HepG2 (cell line): ENCODE data around the gene FKBP14. TPM values are rescaled to one million over a fixed set of nuclear protein-coding genes. Genes with fewer than 3 reads are reported as not detected.

Experiments used
- ATF1 ChIP-seq: IDR thresholded peaks from 2 replicates; pipeline ENCODE4 v1.6.1; 2016; ENCODE audit warnings: mild to moderate bottlenecking, control low read depth
- ATM ChIP-seq: fragments of 450-650 bp; IDR thresholded peaks from 2 replicates; pipeline ENCODE4 v1.7.1; 2017; ENCODE audit warnings: mild to moderate bottlenecking, borderline replicate concordance
- HDAC1 ChIP-seq: sonication (generic); formaldehyde crosslinking; IDR thresholded peaks from 2 replicates; pipeline ENCODE4 v1.5.1; 2020; ENCODE audit warnings: mild to moderate bottlenecking, missing genetic modification reagents
- JDP2 ChIP-seq: sonication (generic); formaldehyde crosslinking; IDR thresholded peaks from 2 replicates; pipeline ENCODE4 v1.8.1; 2022; ENCODE audit warnings: missing genetic modification reagents, borderline replicate concordance
- REXO4 ChIP-seq: sonication (generic); formaldehyde crosslinking; IDR thresholded peaks from 2 replicates; pipeline ENCODE4 v1.8.0; 2022; ENCODE audit warnings: missing genetic modification reagents, mild to moderate bottlenecking, borderline replicate concordance
- SMARCC2 ChIP-seq: fragments of 450-650 bp; IDR thresholded peaks from 2 replicates; pipeline ENCODE4 v1.6.1; 2017; ENCODE audit warnings: antibody characterized with exemption, mild to moderate bottlenecking
- ZFAT ChIP-seq: sonication (generic); formaldehyde crosslinking; conservative IDR thresholded peaks from 2 replicates; pipeline ENCODE4 v1.8.1; 2023; ENCODE audit warnings: missing genetic modification reagents, inconsistent platforms
- ZKSCAN5 ChIP-seq: sonication (generic); formaldehyde crosslinking; IDR thresholded peaks from 2 replicates; pipeline ENCODE4 v1.5.1; 2020; ENCODE audit warnings: mild to moderate bottlenecking, missing genetic modification reagents
- ZNF225 ChIP-seq: sonication (generic); formaldehyde crosslinking; IDR thresholded peaks from 2 replicates; pipeline ENCODE4 v1.4.0; 2020; ENCODE audit warnings: mild to moderate bottlenecking, missing genetic modification reagents
- polyA plus RNA-seq, 8 experiments: library from polyadenylated mRNA; depleted of rRNA in 3 of 8; stranded (reverse) in 7 of 8; unstranded in 1 of 8; fragments of >200 nt; fragmentation: Illumina TruSeq in 4 of 8; extraction: Trizol in 4 of 8; gene quantifications; 2 replicates each; pipeline versions ENCODE4 v1.2.1 to v1.2.3, GENCODE V29; 2011 to 2016; ENCODE audit warnings: low read depth in 4 of 8, missing spikeins in 1 of 8, mixed read lengths in 1 of 8; ENCODE audit not compliant: insufficient read depth in 1 of 8
- total RNA-seq, 5 experiments: library from RNA; depleted of rRNA; stranded (reverse); fragments of >200 nt; fragmentation: Illumina TruSeq; extraction: Trizol; gene quantifications; 2 replicates each; pipeline ENCODE4 v1.2.3, GENCODE V29; 2016; ENCODE audit warnings: low read depth in 1 of 5
- TF ChIP-seq, protein P1 (sequence below): sonication (generic); formaldehyde crosslinking; IDR thresholded peaks from 2 replicates; pipeline ENCODE4 v1.4.0; 2020; ENCODE audit warnings: missing genetic modification reagents, borderline replicate concordance
- TF ChIP-seq, protein P2 (sequence below): sonication (generic); formaldehyde crosslinking; conservative IDR thresholded peaks from 2 replicates; pipeline ENCODE4 v1.8.0; 2022; ENCODE audit warnings: low read depth, missing genetic modification reagents
- TF ChIP-seq, protein P3 (sequence below): sonication (generic); formaldehyde crosslinking; IDR thresholded peaks from 2 replicates; pipeline ENCODE4 v1.4.0; 2020; ENCODE audit warnings: mild to moderate bottlenecking, missing genetic modification reagents
- TF ChIP-seq, protein P4 (sequence below): sonication (generic); formaldehyde crosslinking; IDR thresholded peaks from 2 replicates; pipeline ENCODE4 v1.5.0; 2020; ENCODE audit warnings: mild to moderate bottlenecking, missing genetic modification reagents
- TF ChIP-seq, protein P5 (sequence below): sonication (generic); formaldehyde crosslinking; IDR thresholded peaks from 2 replicates; pipeline ENCODE4 v1.4.0; 2020; ENCODE audit warnings: missing genetic modification reagents, low read depth, mild to moderate bottlenecking, borderline replicate concordance
- TF ChIP-seq, protein P6 (sequence below): sonication (generic); formaldehyde crosslinking; IDR thresholded peaks from 2 replicates; pipeline ENCODE4 v1.8.0; 2022; ENCODE audit warnings: low read depth, missing genetic modification reagents

The FKBP14 gene
- total and polyA plus RNA-seq, 2 of the 13 experiments (the other 11 are each of a cell fraction or from before 2014, with no cell fraction given) = 20.0 to 32.3 TPM

DNA sequence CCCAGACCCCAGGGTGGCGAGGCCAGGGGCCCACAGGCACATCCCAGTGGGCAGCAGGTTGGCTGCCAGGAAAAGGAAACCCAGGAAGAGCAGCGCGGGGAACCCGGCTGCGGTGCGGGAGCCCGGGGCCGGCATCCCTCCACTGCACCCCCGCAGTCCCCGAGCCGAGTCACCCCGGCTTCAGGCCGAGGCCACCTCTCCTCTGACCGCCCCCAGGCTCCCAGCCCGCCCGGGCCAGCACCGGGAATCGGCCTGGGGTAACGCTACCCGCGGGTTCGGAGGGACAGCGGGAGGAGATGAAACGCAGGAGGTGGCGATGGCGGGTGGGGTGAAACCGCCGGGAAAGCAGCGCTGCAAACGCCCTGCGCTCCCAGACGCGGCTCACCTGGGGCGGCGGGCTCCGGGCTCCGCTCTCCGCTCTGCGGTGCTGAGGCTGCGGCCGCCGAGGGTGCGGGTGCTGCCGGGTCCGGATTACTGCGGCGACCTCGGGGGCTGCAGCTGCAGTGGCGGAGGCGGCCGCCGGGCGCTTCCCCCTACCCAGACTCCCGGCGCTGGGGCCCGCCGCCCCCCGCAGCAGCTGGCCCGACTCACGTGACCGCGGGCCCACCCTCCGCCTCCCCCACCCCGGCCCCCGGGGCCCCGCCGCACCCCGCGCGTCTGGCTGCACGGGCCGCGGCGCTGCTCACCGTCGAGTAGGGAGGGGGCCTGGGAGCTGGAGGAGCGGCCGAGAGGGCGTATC is 37.1 kb downstream of the FKBP14 start, which contains the start of gene SCRN1 (continued):
- TF ChIP-seq, protein P1, sequence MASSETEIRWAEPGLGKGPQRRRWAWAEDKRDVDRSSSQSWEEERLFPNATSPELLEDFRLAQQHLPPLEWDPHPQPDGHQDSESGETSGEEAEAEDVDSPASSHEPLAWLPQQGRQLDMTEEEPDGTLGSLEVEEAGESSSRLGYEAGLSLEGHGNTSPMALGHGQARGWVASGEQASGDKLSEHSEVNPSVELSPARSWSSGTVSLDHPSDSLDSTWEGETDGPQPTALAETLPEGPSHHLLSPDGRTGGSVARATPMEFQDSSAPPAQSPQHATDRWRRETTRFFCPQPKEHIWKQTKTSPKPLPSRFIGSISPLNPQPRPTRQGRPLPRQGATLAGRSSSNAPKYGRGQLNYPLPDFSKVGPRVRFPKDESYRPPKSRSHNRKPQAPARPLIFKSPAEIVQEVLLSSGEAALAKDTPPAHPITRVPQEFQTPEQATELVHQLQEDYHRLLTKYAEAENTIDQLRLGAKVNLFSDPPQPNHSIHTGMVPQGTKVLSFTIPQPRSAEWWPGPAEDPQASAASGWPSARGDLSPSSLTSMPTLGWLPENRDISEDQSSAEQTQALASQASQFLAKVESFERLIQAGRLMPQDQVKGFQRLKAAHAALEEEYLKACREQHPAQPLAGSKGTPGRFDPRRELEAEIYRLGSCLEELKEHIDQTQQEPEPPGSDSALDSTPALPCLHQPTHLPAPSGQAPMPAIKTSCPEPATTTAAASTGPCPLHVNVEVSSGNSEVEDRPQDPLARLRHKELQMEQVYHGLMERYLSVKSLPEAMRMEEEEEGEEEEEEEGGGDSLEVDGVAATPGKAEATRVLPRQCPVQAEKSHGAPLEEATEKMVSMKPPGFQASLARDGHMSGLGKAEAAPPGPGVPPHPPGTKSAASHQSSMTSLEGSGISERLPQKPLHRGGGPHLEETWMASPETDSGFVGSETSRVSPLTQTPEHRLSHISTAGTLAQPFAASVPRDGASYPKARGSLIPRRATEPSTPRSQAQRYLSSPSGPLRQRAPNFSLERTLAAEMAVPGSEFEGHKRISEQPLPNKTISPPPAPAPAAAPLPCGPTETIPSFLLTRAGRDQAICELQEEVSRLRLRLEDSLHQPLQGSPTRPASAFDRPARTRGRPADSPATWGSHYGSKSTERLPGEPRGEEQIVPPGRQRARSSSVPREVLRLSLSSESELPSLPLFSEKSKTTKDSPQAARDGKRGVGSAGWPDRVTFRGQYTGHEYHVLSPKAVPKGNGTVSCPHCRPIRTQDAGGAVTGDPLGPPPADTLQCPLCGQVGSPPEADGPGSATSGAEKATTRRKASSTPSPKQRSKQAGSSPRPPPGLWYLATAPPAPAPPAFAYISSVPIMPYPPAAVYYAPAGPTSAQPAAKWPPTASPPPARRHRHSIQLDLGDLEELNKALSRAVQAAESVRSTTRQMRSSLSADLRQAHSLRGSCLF (CRISPR knock-in tag) = no peak
- TF ChIP-seq, protein P2, sequence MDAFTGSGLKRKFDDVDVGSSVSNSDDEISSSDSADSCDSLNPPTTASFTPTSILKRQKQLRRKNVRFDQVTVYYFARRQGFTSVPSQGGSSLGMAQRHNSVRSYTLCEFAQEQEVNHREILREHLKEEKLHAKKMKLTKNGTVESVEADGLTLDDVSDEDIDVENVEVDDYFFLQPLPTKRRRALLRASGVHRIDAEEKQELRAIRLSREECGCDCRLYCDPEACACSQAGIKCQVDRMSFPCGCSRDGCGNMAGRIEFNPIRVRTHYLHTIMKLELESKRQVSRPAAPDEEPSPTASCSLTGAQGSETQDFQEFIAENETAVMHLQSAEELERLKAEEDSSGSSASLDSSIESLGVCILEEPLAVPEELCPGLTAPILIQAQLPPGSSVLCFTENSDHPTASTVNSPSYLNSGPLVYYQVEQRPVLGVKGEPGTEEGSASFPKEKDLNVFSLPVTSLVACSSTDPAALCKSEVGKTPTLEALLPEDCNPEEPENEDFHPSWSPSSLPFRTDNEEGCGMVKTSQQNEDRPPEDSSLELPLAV (CRISPR knock-in tag) = no peak
- TF ChIP-seq, protein P3, sequence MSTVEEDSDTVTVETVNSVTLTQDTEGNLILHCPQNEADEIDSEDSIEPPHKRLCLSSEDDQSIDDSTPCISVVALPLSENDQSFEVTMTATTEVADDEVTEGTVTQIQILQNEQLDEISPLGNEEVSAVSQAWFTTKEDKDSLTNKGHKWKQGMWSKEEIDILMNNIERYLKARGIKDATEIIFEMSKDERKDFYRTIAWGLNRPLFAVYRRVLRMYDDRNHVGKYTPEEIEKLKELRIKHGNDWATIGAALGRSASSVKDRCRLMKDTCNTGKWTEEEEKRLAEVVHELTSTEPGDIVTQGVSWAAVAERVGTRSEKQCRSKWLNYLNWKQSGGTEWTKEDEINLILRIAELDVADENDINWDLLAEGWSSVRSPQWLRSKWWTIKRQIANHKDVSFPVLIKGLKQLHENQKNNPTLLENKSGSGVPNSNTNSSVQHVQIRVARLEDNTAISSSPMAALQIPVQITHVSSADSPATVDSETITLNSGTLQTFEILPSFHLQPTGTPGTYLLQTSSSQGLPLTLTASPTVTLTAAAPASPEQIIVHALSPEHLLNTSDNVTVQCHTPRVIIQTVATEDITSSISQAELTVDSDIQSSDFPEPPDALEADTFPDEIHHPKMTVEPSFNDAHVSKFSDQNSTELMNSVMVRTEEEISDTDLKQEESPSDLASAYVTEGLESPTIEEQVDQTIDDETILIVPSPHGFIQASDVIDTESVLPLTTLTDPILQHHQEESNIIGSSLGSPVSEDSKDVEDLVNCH (CRISPR knock-in tag) = no peak
- TF ChIP-seq JDP2 (CRISPR knock-in tag) (no peak), HDAC1 (CRISPR knock-in tag) (no peak; the same call in 1 of the 2 replicates), ATM (no peak), ZKSCAN5 (no peak), ATF1 (CRISPR knock-in tag) (no peak), ZNF225 (CRISPR knock-in tag) (no peak), ZFAT (CRISPR knock-in tag) (0 out of 2 replicates have a peak, but pooled peaks have one; percentile 14), REXO4 (CRISPR knock-in tag) (no peak), SMARCC2 (no peak)
- TF ChIP-seq, protein P4, sequence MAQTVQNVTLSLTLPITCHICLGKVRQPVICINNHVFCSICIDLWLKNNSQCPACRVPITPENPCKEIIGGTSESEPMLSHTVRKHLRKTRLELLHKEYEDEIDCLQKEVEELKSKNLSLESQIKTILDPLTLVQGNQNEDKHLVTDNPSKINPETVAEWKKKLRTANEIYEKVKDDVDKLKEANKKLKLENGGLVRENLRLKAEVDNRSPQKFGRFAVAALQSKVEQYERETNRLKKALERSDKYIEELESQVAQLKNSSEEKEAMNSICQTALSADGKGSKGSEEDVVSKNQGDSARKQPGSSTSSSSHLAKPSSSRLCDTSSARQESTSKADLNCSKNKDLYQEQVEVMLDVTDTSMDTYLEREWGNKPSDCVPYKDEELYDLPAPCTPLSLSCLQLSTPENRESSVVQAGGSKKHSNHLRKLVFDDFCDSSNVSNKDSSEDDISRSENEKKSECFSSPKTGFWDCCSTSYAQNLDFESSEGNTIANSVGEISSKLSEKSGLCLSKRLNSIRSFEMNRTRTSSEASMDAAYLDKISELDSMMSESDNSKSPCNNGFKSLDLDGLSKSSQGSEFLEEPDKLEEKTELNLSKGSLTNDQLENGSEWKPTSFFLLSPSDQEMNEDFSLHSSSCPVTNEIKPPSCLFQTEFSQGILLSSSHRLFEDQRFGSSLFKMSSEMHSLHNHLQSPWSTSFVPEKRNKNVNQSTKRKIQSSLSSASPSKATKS (CRISPR knock-in tag) = no peak
- TF ChIP-seq, protein P5, sequence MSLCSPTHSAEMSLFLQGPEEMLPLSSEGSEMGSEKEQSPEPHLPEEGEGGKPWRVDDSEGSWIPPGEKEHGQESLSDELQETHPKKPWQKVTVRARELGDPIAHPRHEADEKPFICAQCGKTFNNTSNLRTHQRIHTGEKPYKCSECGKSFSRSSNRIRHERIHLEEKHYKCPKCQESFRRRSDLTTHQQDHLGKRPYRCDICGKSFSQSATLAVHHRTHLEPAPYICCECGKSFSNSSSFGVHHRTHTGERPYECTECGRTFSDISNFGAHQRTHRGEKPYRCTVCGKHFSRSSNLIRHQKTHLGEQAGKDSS = no peak
- TF ChIP-seq, protein P6, sequence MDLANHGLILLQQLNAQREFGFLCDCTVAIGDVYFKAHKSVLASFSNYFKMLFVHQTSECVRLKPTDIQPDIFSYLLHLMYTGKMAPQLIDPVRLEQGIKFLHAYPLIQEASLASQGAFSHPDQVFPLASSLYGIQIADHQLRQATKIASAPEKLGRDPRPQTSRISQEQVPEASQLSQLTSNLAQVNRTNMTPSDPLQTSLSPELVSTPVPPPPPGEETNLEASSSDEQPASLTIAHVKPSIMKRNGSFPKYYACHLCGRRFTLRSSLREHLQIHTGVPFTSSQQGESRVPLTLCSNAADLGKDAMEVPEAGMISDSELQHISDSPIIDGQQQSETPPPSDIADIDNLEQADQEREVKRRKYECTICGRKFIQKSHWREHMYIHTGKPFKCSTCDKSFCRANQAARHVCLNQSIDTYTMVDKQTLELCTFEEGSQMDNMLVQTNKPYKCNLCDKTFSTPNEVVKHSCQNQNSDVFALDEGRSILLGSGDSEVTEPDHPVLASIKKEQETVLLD (CRISPR knock-in tag) = no peak
